Posterior vena cava (tissue), 2 donors: ENCODE data around the gene PARP3. TPM values are rescaled to one million over a fixed set of nuclear protein-coding genes. Genes with fewer than 3 reads are reported as not detected.

Experiments used
- DNase-seq: peaks from one replicate; pipeline ENCODE4 v3.0.0-alpha.2; 2020; ENCODE audit warnings: low spot score
- intact Hi-C, 2 donors: fragments of 100-400 bp; cut with DNase I; formaldehyde crosslinking; loops; one replicate each; pipeline versions ENCODE4 v1.14.1 to v1.14.2; 2022 to 2023
- total RNA-seq, 2 donors: library from RNA; stranded (reverse); fragmentation: NEBNext Ultra II Directional; extraction: Animal tissue kit (Norgen Biotek cat#: 25700); gene quantifications; one replicate each; pipeline ENCODE4 v1.2.1, GENCODE V29; 2021
- donor health status: DM: yes; HTN: yes; CAD: no.
- donor health status: DM: yes; HTN: yes; CAD: no.

PARP3 gene
- total RNA-seq, 2 donors from 2014 or later, result 16.5 to 22.3 TPM

DNA sequence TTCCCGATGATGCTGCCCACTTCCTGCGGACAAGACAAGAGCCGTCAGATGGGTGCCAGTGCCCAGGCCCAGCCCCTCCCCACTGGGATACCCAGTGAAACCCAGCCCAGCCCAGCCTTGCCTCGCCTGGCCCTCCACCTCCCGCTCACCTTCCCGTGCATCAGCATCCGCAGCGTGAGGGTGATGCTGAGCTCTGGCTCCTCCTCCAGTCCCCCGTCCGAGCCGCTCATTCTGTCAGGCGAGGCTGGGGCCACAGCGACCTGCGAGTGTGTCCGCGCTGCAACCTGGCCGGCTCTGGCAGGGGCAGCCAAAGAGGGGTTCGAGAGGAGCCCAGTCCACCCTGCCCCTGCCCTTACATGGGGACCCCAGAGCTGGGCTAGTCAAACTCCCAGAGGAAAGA lies 18.8 kb downstream of the PARP3 start:
- intact Hi-C loops, result no loop called here

DNA sequence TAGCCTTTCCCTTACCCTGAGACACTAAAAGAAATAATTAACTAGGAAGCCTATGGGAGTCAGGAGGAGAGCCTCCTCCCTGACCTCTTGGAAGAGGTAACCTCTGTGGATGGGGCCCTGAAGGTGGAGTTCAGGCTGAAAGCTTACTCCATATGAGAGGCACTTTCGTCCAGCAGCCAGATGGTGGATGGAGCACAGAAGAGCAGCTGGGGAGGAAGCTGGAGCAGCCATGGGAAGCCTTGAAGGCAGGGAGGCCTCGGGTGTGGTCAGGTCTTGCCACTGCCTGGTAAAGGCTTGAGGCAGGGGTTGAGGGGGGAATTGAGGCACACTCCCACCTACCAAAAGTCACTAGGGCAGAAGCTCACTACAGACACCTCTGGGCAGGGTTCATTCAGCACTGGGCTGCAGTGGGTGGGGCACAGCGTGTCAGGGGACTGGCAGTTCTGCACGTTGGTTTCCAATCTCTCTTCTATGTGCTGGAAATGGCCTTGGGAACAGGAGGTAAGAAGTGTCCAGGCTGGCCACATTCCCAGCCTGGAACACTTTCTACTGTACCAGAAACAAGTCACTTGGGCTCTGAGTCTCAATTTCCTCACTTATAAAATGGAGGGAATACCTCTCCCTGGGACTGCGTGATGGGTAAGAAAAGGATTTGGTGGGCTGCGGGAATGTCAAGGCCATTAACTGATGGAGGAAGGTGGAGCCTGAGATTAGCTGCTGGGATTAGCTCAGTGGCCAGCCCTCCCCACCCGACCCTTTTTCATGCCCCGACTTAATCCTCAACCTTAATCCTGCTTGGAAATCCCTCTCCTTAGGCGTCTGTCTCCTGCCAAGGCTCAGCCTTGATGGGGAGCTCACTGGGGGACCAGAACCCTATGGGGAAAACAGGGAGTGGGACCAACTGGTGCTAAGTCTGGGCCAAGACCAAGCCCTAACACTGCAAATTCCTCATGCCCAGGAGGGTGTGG lies 19.7 kb downstream of the PARP3 start:
- DNase-seq, result no peak
- intact Hi-C loops, result no loop called here

More for the DNA sequence above, 18.8 kb downstream of the PARP3 start:
- no peak for DNase-seq

DNA sequence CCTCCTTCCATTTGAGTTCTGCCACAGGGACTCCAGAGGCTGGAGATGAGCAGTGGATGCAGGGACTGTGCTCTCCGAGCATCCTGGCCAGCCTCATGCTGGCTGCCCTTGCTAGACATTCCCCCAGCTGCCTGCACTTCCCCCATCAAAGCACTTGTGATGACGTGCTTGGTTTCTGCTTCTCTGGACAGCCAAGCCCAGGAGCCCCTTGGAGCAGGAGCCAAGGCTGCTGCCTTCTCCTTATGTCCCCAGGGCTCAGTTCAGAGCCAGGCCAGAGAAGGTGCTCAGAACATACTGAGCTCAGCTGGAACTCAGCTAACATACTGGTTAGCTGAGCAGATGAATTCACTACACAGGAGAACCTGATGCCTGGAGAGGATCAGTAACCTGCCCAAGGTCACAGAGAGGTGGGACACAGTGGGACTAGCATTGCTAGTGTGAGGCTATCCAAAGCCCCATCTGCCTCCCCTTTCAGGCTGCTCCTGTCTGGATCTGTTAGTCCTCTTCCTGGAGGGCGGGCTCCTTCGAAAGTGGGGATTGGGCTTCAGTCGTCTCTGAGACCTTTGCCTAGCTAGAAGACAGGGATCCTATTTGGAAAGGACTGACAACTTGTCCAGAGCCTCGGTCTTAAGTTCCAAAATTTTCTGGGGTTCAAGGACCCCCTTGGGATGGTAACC lies 20.8 kb downstream of the PARP3 start:
- DNase-seq, result no peak
- intact Hi-C loops, result no loop called here

DNA sequence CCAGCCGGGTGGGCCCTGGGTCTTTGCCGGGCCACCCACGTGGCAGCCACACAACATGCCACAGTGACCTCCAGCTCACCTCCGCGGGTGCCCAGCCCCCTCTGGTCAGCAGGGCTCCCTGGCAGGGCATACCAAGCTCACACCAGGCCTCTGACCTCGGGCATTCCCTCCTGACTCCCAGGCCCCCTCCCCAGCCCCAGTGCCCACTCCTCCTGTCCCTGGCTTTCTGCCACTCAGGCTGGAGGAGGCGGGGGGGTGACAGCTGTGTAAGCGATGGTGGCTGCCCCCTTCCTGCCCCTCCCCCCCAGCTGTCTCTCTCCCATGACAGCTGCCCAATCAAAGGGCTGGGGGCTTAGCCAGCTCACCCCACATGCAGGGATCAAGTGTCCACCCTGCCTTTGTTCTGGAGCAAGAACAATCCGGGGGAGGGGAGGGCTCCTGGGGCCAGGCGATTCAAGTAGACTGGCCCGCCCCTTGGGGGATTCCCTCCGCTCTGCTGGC lies 21.8 kb downstream of the PARP3 start:
- no peak for DNase-seq
- intact Hi-C loops, result no loop called here

DNA sequence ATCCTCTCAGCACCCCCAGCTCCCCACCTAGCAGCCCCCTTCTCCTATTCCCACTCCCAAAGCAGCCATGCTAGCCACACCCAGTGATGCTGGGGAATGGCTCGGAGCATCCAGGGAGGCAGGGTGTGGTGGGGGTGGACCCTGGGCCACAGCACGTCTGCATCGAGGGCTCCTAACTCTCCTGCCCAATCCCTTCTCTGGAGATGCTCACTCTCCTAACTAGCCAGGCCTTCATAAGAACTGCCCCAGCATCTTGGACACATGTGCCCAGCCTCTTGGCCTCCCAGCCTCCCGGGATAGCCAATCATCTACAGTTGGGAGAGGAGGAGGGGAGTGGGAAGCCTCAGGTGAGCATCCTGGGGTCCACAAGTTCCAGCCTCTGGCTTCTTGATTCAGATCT lies 22.4 kb downstream of the PARP3 start:
- no peak for DNase-seq

DNA sequence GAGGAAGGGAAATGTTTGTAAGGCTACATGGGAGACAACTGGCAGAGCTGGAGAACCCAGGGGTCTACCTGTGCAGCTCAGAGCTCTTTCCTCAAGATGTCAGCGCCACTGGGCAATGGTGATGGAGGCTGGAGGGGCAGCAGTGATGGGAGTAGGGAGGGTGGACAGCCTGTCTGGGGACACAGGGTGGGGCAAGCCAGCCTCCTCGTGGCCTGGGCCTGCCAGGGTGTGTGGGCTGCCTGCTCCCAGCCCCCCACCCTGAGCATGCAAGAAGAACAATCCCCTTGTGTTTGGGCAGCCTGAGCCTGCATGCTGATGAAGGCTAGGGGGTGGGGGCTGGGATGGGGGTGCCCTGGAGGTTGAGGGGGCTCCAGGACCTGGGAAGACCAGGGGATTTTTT lies 23.9 kb downstream of the PARP3 start:
- intact Hi-C loops, result no loop called here

More for the DNA sequence above, 22.4 kb downstream of the PARP3 start:
- intact Hi-C loops, result no loop called here

DNA sequence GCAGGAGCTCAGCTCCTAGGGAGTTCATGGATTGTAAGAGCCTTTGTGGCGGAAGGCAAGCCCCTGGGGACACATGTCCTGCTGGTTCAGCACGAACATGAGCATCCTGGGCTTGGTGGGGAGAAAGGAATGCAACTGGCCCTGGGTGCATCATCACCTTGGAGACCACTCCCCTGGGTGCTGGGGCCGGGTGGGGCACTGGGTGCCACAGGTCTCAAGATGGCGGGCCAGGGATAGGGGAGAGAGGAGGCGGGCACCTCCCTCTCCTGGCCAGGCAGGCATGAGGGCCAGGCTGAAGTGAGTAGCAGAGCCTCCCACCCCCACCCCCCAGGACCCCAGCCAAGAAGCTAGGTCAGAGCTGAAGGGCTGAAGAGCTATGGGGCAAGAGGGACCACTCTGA lies 24.3 kb downstream of the PARP3 start:
- intact Hi-C loops, result no loop called here
- DNase-seq, result no peak

More for the DNA sequence above, 23.9 kb downstream of the PARP3 start:
- DNase-seq, result no peak

DNA sequence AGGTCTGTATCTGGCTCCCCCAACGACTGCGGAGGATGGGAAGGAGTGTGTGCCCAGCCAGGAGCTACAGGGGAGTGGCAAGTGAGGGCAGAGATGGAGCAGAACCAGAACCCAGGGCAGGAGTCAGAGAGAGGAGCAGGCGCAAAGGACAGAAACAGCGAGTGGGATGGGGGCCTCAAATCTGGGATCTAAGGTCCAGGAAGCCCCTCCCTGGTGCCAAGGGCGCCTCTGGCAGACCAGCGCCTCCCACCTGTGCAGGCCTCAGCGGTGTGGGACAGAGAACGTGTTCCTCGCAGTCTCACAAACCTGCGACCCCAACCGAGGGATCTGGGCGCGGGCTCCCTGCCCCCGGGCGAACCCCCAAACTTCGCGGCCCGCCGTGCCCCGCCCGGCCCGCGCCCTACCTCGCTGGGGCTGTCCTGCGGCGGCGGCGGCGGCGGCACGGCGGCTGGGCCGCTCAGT lies 24.8 kb downstream of the PARP3 start:
- DNase-seq, result no peak
- intact Hi-C loops, result no loop called here

DNA sequence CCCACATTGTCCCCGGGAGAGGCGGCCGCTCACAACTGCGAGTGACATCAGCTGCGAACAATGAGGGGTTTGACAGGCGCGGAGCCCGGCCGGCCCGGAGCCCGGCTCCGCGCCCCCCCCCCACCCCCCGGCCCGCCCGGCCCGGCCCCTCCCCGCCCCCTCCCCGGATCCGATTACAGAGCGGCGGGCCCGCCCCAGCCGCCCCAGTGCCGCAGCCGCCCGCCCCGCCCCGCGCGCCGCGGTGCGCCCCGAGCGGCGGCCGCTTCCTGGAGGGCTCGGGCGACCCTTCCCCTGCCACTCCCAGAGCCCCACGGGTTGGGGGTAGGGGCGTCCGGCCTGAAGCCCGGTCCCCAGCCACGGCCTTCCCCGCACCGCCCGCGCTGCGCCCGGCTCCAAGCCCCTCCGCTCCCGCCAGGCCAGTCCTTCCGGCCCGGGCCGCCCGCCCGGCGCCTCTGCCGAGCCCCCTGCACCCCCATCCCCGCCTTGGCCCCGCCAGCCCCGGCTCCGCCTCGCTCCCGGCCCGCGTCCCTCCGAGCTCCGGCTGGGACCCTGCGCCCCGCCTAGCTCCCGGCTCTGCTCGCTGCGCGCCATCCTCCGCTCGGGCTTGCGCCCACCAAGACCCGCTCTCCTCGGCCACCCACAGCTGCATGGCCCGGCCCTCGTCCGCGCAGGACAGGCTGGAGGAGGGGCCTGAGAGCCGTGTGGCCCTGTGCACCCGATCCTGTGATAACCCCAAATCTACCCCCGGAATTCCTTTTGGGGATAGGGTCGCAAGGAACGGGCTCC lies 25.4 kb downstream of the PARP3 start, which contains the start of gene PCBP4:
TSS of gene PCBP4 (minus strand) at position 71 of the 786 bp plus-strand sequence. CDS start 6,214 bp downstream, outside the sequence.
- DNase-seq, result peak; percentile 87

DNA sequence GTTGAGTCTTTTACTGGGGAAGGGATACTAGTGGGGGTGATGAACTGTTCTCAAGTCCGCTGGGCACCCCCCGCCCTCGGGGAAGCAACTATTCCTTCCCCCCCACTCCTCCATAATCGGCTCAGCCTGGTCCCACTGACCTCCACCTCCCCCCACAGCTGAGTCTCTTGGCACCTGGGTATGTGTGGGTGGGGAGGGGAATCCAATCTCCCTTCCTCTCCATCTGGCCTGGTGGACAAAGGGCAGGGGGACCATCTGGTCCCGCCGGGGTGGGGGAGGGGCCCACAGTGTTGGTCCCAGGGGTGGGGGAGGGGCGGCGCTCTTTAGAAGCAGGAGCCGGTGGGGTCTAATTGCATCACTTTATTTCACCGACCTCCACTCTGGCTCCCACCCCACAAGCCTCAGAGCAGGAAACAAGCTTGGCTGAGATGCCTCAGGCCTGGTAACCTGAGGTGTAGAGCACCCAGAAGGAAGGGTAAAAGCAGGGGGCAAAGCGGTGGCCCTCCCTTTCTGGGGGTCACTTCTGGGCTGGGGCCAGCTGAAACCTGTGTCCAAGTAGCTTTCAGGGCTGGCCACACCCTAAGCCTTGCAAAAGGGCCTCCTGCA lies 26.1 kb downstream of the PARP3 start:
- intact Hi-C loops, result no loop called here
- DNase-seq, result no peak

More for the DNA sequence above, 25.4 kb downstream of the PARP3 start, which contains the start of gene PCBP4:
- intact Hi-C loops, result no loop called here

DNA sequence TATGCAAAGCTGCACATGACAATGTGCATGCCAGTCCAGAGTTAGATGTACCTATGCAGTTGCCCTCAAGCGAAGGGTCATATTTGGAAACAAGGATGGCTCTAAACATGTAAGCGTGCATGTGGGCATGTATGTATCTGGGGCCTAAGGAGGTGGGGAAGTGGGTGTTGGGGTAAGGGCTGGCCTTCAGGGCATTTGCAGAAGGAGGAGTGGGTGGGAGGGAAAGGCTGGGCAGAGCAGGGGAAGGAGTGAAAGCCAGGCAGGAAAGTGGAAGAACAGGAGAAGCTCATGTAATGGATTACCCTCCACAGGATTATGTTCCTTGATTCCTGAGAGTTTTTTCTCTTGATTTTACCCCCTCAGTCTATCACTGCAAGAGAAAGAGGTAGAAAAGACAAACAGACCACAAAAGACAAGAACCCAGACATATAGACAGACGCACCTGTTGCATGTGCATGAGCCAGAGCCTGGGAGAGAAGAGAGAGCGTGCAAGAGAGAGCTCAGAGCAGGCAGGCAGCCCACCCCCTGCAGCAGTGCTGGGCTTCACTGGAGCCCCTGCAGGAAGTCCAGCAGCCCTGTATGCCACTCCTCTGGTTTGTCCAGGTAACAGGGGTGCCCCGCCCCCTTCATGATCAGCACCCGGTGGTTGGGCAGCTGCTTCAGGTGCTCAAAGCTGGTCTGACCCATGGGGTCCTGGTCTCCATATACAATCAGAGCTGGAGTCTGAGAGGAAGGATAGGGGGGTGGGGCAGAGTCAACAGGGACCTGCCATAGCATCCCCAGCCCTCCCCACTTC lies 26.9 kb downstream of the PARP3 start:
- no peak for DNase-seq
- intact Hi-C loops, result no loop called here

DNA sequence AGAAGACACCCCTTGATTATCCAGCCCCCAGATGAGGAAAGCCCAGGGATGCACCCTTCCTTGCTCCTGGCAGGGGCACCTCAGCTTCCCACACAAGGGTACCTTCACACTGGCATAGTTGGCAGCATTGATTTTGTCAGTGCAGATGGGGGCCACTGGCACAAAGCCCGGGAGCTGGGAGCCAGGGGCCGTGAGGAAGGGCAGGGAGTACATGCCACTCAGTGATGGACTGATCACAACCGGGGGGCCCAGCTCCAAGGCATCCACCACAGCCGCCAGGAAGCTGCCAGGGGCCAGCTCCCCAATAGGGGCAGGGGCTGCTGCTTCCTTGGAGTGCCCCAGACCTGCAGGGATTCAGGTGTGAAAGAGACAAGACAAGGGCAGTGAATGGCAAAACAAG lies 27.7 kb downstream of the PARP3 start:
- DNase-seq, result no peak
- intact Hi-C loops, result no loop called here

DNA sequence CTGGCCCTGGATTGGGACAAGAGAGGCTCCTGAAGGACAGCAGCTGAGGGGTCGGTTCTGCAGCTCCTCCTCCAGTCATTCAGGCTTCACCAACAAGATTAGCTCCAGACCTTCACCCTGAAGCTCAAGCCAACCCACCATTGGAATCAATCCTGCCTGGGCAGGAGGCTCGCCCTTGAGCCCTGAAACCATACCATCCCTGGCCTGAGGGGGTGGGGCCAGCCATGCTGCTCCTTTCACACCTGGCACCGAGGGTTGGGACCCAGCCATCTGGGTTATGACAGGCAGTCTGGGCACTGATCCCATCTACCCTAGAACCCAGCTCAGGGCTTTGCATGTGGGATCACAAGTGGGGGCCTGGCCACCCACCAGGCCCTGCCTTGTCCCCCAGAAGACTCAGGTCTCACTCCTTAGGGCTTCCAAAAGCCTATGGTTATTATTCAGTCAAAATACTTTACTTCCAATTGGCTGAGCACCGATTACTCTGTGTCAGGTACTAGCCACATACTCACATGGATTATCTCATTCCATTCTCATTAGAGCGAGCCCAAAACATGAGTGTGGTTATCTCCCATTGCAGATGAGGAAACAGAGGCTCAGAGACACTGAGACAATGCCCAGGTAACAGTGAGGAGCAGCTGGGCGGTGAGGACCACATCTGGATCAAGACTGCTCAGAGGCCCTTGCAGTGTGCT lies 28.6 kb downstream of the PARP3 start:
- DNase-seq, result no peak
- intact Hi-C loops, result no loop called here

DNA sequence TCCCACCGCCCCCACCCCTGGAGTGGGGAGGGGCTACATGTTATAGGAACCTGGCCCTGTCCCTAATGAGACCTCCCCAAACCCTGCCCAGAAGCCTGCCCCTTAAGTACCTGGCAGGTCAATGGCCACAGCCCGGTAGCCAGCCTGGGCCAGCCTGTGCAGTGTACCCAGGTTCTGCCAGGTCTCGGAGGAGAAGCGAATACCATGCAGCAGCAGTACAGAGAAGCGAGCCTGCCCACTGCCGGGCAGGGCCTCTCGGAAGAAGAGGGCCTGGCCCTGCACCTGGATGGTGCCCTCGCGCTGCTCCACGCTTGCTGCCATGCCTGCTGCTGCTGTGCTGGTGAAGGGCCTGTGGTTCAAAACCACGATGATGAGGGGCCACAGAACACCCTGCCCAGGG lies 29.2 kb downstream of the PARP3 start:
- DNase-seq, result no peak
- intact Hi-C loops, result no loop called here

DNA sequence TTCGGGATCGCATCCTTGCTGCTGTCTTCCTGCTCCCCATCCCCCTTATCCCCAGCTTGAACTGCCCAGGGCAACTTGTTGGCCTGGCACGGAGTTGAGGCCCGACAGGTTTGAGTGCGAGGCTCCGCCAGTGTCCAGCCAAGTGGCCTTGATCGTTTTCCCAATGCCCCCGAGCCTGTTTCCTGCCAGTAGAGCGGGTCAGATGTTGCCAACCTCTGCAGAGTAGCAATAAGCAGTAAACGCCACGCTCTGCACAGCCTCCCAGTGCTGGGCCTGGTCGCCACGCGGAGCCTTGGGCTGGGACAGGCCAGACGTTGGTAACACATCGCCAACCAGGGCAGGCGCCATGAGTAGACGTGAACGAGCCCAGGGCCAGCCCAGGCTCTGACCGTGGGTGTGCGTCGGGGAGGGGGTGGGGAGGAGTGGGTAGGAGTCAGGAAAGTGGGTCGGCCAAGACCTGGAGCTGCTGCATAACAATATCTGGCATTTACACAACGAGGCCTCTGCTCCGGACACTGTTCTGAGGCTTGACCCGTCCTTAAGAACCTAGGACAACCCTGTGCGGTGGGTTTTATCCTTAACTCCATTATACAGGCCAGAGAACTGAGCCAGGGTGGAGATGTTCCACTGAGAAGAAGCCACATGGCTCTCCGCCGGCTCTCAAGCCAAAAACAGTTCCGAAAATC lies 32.3 kb downstream of the PARP3 start:
- no peak for DNase-seq
- intact Hi-C loops, result no loop called here

DNA sequence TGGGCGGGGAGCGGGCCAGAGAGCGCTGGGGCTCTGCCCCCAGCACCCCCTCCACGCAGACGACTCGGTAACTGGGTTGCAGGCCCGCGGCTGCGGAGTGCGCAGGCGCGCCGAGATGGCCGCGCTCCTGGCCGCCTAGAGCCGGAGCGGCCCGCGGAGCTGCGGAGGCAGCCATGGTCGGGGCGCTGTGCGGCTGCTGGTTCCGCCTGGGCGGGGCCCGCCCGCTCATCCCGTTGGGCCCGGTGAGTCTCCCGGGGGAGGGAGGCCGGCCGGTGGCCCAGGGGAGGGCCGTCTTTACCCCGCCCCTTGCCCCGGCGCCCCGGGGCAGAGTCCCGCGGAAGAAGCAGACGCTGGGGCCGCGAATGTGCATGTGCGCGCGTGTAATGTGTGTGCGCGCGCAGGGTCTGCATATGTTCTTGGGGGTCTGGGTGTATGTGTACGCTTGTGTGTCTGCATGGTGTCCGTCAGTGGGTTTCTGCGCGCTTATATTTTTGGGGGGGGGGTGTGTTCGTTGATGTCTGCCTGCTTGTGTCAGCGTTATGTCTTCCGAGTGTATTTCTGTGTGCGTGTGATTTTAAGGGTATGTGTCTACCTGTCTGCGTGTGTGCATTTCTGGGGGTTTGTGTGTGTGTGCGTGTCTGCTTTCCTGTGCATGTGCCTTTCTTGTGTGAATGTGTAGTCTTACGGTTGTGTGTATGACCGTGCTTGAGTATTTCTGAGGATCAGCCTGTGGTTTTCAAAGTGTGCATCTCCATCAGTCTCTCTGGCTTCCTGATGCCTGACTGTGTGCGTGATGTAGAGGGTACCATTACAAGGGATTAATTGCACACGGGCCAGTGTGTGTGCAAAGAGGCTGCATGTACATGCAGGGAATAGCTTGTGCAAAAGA lies 33.0 kb downstream of the PARP3 start, which contains the start of gene ABHD14A:
TSS of gene ABHD14A (plus strand) at position 102 of the 889 bp plus-strand sequence. CDS start at position 174, 72 bp downstream.
- intact Hi-C loops, result loop anchor here in 1 of 2 donors (1.0 kb wide), 1 partner anchor 19 kb away; no protein-coding TSS in a partner anchor
- DNase-seq, result peak; percentile 92
